ENCODE results near the gene CAMKK2. TPM values are rescaled to one million over a fixed set of nuclear protein-coding genes. Genes with fewer than 3 reads are reported as not detected.
A peak's percentile ranks its signal among the peaks of the same experiment; 100 is the strongest.
"Not testable (repeated sequence)": the region's sequence is repeated elsewhere in the genome, so short reads cannot be mapped to it uniquely, and the experiment has no call there.

The CAMKK2 gene
- polyA plus RNA-seq, 10 donors, result 17.7 to 29.5 (median 22.2) TPM

DNA sequence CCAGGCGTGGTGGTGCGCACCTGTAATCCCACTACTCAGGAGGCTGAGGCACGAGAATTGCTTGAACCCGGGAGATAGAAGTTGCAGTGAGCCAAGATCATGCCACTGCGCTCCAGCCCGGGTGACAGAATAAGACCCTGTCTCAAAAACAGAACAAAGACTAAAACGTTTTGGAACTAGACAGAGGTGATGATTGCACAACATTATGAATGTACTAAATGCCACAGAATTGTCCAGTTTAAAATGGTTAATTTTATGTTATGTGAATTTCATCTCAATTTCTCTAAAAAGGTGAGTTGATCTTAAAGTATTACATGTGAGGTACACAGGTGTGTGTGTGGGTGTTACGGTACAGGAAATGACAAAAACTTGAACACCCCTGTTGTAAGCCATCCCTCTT is 70.1 kb downstream of the CAMKK2 start:
- no peak for DNase-seq

DNA sequence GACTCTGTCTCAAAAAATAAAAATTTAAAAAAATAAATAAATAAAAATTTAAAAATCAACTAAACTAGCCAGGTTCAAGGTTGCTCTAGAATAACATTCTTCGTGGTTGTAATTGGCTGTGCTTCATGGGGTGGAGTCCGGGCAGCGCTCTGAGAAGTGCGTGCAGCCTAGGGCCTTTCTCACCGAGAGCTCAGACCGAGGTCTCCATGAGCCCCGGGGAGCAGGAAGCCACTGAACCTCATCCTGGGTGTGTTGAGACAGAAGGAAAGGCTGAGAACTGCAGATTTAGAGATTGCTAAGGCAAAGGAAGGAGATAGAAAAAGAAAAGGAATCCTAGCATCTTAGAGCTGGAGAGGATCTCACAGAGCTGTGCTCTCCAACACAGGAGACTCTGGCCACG is 71.9 kb downstream of the CAMKK2 start:
- no peak for DNase-seq

DNA sequence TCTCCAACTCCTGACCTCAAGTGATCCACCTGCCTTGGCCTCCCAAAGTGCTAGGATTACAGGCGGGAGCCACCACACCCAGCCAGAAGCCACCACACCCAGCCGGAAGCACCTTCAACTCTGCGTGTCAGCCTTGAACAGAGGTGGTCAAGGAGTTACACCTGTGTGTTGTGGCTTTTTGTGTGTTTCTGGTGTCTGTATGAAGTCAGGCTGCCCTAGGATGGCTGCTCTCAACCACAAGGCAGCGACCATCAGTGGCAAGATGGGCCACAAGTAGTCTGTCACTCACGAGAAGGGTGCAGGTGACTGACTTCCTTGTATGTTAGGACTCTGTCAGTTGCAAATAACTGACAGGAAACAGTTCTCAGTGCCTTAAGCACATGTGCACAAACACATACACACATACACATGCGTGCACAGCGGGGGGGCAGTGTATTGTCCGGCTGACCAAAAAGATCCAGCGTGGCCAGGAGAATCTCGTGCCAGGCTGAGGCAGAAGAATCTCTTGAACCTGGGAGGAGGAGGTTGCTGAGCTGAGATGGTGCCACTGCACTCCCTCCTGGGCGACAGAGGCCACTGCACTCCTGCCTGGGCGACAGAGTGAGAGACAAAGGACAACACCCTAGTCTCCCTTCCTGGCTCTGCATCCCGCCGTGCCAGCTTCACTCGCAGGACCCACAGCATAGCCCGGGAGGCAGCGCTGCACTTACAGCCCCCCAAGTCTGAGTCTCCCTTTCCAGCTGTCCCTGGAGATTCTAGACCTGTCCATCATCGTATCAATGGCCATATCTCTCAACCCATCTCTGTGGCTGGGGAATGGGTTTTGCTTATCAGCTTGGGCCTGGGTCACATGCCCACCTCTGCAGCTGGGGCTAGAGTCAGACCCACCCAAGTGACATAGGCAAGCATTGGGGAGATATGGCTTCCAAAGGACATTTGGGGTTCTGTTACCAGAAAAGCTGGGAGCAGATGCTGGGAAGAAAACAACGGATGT is 72.9 kb downstream of the CAMKK2 start:
- no peak for DNase-seq

DNA sequence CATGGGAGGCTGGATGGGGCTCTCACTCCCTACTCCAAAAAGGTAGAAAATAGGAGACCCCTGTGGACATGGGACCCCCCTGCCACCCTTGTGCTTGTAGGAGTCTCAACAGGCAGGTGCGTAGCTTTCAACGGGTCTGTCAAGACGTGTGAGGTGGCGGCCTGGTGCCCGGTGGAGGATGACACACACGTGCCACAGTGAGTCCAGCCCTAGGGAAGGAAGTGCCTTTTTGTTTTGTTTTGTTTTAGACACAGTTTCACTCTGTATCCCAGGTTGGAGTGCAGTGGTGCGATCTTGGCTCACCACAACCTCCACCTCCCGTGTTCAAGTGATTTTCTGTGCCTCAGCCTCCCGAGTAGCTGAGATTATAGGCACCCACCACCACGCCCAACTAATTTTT is 73.7 kb downstream of the CAMKK2 start:
- no peak for DNase-seq

DNA sequence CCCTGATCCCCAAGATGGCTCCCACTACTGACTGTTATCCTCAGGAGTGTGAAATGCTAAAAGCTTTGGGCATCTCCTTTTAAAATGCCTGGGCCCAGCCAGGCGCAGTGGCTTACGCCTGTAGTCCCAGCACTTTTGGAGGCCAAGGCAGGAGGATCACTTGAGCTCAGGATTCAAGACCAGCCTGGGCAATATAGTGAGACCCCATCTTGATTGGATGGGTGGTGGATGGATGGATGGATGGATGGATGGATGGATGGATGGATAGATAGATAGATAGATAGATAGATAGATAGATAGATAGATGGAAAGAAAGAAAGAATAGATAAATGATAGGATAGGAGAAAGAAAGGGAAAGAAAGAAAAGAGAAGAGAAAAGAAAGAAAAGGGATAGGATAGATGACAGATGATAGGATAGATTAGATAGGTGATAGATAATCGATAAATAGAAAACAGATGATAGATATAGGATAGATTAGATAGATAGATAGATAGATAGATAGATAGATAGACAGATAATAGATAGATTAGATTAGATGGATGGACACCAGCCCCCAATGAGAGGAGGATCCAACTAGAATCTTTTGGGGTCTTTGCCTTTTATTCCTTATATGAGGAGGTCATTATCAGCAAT is 77.0 kb downstream of the CAMKK2 start:
- no peak for DNase-seq

DNA sequence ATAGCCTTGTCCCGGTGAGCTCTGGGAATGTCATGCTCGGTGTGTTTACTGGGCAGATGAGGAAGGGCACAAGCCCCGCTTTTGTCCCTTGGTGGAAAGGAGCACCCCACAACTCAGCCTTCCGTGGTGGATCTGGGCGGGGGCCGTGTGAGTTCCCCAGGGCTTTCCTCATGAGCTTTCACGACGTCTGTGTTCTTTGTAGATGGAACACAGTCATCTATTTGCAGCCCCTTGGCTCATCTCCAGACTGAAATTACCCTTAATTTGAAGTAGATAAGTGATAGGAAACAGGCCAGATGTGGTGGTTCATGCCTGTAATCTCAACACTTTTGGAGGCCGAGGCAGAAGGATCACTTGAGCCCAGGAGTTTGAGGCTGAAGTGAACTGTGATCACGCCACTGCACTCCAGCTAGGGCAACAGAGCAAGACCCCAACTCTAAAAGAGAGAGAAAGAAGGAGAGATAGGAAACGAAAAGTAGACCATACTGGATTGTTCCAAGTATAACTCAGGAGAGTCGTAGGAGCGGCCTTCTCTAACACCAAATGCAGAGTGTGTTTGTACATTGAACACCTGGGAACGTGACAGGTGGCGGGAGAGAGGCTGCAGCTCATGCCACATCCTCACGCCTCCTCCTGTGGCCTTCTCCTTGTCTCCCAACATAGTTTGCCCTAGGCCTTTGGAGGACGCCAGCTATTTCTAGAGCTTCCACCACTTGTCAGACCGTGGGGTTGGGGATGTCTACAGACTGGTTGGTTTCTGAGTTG is 77.7 kb downstream of the CAMKK2 start:
- DNase-seq, result no peak

DNA sequence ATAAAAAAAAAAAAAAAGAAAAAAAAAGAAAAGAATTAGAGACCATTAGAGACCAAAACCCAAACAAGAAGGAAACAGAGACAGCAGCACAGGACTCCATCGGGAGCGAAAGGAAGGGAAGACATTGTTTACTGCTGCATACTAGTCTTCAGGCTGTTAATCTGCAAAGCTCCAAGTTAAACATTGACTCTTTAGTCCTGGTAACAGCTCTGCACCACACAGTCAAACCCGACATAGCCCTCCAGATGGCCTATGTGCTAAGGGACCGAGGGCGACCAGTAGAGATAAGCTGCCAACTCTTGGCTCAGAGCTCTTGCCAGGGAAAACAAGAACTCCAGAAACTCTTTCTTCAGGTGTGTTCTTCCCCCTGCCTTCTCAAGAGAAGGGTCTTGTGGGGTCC is 78.7 kb downstream of the CAMKK2 start:
- no peak for DNase-seq

DNA sequence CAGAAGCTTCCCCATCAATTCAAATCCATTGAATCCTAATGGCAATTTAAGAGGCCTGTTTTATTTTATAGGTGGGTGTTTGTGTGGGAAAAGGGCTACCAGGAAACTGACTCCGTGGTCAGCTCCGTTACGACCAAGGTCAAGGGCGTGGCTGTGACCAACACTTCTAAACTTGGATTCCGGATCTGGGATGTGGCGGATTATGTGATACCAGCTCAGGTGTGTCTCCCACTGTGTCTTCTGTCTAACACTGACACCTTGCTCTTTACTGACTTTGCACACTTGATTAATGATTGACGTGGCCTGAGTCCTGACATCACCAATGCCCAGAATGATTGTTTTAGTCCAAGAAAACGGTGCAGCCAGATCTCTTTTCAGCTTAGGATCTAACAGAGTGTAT is 79.4 kb downstream of the CAMKK2 start:
- no peak for DNase-seq

DNA sequence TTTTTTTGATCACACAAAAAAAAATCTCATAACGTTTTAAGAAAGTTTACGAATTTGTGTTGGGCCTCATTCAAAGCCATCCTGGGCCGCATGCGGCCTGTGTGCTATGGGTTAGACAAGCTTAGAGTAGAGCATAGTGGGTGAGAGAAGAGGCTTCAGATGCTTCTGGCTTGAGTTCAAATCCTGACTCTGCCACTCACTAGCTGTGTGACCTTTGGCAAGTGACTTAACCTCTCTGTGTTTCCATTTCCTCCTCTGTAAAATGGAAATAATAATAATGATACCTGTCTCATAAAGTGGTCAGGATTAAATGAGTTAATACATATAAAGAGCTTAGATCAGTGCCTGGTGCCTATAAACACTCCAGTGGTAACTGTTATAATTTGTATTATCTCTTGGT is 80.4 kb downstream of the CAMKK2 start:
- no peak for DNase-seq

DNA sequence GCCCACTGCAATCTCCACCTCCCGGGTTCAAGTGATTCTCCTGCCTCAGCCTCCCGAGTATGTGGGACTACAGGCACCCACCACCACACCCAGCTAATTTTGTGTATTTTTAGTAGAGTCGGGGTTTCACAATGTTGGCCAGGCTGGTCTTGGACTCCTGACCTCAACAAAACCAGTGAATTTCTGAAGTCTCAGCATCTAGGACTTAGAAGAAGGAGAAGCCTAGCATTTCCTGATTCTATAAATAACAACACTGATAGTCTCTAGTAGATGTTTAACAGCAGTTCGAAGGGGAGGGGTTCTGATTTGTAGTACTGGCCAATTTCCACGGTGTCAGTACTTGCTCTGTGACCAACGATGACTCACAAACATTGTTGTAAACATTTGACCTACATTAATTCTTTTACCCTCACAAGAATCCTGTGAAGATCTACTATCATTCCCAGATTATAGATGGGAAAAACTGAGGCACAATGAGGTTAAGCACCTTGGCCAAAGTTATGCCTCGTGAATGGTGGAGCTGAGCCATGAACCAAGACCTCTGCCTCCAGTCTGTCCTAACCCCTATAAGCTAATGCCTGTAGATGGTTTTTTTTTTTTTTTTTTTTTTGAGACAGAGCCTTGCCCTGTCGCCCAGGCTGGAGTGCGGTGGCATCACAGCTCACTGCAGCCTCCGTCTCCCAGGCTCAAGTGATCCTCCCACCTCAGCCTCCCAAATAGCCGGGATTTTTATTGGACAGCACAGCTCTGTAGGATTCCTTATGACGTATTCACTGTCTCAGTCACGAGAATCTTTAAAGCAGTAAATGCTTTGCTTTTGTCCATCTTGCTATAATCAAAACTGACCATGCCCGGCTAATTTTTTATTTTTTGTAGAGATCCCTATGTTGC is 81.4 kb downstream of the CAMKK2 start:
- DNase-seq, result peak in 2 of 3 donors; percentile 39 to 54

DNA sequence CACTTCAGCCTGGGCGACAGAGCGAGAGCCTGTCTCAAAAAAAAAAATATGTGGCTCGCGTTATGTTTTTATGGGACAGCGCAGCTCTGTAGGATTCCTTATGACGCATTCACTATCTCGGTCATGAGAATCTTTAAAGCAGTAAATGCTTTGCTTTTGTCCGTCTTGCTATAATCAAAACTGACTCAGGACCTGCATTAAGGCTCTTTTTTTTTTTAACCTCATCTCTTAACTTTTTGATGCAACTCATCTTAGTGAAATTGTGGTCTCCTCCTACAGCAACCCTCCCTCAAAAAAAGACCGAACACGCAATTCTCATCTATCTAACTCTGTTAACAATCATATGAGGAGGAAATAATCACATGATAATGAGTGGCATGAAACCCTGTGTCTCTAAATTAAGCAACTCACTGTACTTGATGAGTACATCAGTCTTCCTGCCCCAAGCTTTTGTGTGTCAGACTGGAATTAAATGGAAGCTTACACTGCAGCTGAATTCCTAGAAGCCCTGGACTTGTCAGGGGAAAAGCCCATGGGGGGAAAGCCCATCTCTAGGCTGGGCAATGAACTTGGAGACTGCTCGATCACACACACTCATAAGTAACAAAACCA is 82.2 kb downstream of the CAMKK2 start:
- DNase-seq, result no peak

DNA sequence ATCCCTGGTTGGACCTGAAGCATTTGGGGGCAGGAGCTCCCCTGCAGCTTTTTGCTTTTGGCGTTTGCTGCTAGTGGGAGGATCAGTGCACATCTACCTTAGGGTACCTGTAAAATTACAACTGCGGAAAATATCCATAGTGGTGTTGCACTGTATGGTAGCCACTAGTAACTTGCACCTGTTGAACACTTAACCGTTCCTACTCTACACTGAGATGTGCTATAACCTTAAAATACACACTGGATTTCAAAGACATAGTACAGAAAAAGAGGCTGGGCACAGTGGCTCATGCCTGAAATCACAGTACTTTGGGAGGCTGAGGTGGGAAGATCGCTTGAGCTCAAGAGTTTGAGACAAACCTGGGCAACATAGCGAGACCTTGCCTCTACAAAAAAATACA is 83.6 kb downstream of the CAMKK2 start:
- DNase-seq, result no peak

DNA sequence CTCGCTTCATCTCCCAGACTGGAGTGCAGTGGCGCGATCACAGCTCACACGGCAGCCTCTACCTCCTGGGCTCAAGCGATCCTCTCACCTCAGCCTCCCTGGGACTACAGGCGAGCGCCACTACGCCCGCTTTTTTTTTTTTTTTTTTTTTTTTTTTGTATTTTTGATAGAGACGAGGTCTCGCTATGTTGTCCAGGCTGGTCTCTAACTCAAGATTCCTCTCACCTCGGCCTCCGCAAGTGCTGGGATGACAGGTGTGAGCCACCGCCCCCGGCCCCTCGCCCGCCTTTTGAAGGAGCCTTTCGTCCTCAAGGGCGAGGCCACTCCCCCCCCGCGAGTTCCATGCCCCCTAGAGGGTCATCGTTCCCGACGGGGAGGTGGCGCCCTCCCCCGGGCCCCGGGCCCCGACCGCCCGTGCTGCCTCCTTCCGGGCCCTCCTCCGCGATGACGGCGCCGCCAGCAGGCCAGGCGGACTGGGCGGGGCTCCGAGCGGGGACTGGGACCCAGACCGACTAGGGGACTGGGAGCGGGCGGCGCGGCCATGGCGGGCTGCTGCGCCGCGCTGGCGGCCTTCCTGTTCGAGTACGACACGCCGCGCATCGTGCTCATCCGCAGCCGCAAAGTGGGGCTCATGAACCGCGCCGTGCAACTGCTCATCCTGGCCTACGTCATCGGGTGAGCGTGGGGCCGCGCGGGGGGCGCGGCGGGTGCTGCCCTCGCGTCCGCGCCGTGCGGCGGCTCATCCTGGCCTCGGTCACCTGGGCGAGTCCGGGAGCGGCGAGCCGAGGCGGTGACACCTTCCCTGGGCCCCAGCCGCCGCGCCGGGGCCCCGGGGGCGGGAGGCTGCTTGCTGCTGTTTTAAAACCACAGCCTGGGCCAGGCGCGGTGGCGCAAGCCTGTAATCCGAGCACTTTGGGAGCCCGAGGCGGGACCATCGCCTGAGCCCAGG is 86.6 kb downstream of the CAMKK2 start, which contains the start of gene P2RX4:
P2RX4 (plus strand) TSS at position 506 of the 949 bp plus-strand sequence; CDS start at position 542, 36 bp downstream.
- DNase-seq, result peak; percentile 64 to 96 (median 88)

DNA sequence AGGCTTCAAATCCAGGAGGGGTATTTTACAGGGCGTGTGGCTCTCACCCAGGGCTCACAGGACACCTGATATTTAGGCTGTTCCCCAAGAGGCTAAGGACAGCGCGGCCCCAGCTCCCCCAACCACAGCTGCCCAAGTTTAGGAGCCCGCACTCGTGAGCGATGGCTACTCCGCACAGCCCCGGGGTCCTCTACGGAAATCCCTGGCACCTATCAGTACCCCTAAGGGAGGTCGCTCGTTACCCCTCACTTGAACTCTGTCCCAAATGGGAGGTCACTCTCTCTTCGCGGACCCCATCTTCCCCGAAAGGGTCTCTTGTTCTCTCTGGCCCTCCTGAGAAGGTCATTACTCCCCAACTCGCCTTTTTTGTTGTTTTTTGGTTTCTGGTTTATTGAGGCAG is 87.3 kb downstream of the CAMKK2 start:
- DNase-seq, result no peak

DNA sequence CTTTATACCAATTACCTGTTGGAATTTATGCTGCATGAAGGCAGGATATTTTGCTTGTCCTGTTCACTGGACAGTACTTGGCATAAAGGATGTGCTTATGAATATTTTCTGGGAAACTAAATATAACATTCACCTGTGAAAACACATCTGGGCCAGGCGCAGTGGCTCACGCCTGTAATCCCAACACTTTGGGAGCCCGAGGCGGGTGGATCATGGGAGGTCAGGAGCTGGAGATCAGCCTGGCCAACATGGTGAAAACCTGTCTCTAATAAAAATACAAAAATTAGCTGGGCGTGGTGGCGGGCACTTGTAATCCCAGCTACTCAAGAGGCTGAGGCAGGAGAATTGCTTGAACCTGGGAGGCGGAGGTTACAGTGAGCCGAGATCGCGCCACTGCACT is 87.9 kb downstream of the CAMKK2 start:
- DNase-seq, result not testable (repeated sequence)

DNA sequence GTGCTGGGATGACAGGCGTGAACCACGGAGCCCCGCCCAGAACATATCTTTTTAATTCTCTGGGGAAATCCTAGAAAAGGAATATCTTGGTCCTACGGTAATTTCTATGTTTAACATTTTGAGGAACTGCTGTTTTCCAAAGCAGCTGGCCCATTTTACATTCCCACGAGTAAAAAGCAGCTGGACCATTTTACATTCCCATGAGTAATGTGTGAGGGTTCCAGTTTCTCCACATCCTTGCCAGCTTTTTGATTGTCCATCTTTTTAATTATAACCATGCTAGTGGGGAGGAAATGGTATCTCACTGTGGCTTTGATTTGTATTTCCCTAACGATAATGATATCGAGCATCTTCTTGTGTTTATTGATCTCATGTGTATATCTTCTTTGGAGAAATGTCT is 91.0 kb downstream of the CAMKK2 start:
- no peak for DNase-seq

DNA sequence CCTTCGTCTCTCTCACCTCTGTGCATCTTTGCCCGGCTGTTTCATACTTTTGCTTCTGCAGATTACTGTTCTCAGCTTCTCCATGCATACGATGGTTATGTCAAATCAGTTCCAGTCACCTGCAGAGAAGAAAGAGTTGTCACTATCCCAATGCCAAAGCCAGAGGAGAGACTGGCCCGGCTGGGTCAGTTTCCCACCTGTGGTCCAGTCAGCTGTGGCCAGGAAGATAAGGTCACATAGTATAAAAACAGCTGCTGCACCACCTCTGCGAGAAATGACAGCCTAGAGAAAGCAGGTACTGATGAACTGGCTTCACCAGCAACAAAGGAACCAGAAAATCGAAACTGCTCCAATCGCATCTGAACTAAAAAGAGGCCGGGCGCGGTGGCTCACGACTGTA is 93.0 kb downstream of the CAMKK2 start:
- no peak for DNase-seq

DNA sequence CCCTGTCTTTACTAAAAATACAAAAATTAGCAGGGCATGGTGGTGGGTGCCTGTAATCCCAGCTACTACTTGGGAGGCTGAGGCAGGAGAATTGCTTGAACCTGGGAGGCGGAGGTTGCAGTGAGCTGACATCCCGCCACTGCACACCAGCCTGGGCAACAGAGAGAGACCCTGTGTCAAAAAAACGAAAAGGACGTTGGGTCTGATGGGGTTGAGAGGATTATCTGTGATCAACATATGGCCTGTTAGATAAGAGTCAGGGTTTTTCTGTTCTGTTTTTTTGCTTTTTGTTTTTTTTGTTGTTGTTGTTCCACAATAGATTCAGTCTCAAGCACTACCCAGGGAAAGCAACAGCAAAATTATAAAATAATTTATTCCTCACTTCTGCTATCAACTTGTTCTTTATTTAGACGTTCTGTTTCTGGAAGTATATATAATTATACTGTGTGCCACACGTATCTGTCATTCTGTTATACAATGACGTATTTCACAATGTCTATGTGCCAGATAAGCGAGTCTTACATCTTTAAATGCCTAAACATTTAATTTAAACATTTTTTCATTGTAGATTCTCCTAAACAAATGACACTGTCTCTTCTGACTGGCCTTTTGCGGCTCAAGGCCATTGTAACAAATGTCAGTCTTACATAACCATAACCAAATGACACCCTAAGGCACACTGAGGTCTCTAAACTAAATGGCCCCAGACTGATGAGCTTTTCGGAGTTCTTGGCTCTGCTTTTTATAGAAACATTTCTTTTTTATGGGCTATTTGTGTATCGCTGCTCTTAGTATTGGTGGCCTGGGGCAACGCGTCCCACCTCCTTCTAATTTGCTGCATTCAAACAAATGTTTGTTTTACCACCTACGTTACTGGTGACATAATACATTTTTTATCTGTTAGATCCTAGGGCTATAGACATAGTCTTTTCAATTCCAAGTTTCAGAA is 93.8 kb downstream of the CAMKK2 start:
- no peak for DNase-seq

Data from muscle of back (tissue), 11 donors.